Peyer's patch (tissue), 4 donors: Measurements from ENCODE around the gene TTC27.

ENCODE experiments used
- POLR2A ChIP-seq, 2 donors: fragments of 450-650 bp; IDR thresholded peaks; one replicate each; pipeline ENCODE4 v1.5.1; 2017; ENCODE audit warnings: antibody characterized with exemption in 2 of 2, mild to moderate bottlenecking in 2 of 2, moderate library complexity in 2 of 2
- TF ChIP-seq, protein P1 (sequence below), 6 experiments: fragments of 450-650 bp in 4 of 6; fragments of 200-600 bp in 2 of 6; sonication (generic) in 1 of 6; IDR thresholded peaks; one replicate each; pipeline ENCODE4 v1.5.1; 2017 to 2019; ENCODE audit warnings: antibody characterized with exemption in 6 of 6, mild to moderate bottlenecking in 3 of 6, moderate library complexity in 1 of 6

GRCh38 chr2:32852856-32853255 is 225.0 kb downstream of the TTC27 start:
- no peak for TF ChIP-seq POLR2A (IDR thresholded peaks at IDR 0.05)
- TF ChIP-seq, protein P1, sequence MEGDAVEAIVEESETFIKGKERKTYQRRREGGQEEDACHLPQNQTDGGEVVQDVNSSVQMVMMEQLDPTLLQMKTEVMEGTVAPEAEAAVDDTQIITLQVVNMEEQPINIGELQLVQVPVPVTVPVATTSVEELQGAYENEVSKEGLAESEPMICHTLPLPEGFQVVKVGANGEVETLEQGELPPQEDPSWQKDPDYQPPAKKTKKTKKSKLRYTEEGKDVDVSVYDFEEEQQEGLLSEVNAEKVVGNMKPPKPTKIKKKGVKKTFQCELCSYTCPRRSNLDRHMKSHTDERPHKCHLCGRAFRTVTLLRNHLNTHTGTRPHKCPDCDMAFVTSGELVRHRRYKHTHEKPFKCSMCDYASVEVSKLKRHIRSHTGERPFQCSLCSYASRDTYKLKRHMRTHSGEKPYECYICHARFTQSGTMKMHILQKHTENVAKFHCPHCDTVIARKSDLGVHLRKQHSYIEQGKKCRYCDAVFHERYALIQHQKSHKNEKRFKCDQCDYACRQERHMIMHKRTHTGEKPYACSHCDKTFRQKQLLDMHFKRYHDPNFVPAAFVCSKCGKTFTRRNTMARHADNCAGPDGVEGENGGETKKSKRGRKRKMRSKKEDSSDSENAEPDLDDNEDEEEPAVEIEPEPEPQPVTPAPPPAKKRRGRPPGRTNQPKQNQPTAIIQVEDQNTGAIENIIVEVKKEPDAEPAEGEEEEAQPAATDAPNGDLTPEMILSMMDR (IDR thresholded peaks at IDR 0.05) = no peak
